D721Med (cell line): ENCODE data around the gene THSD4.

Experiments used
- DNase-seq: peaks from one replicate; pipeline ENCODE4 v3.0.0; 2011; ENCODE audit warnings: low spot score; ENCODE audit not compliant: insufficient read length
- FAIRE-seq: peaks from 2 replicates; lab custom pipeline; 2011; peaks lifted over from hg19 to GRCh38; lab: Jason Lieb, UNC
- CTCF ChIP-seq: IDR thresholded peaks from 2 replicates; pipeline ENCODE4 v1.5.1; 2012; ENCODE audit warnings: mild to moderate bottlenecking, control low read depth; ENCODE audit not compliant: insufficient read depth; ENCODE audit errors: missing control alignments

Gene THSD4

DNA sequence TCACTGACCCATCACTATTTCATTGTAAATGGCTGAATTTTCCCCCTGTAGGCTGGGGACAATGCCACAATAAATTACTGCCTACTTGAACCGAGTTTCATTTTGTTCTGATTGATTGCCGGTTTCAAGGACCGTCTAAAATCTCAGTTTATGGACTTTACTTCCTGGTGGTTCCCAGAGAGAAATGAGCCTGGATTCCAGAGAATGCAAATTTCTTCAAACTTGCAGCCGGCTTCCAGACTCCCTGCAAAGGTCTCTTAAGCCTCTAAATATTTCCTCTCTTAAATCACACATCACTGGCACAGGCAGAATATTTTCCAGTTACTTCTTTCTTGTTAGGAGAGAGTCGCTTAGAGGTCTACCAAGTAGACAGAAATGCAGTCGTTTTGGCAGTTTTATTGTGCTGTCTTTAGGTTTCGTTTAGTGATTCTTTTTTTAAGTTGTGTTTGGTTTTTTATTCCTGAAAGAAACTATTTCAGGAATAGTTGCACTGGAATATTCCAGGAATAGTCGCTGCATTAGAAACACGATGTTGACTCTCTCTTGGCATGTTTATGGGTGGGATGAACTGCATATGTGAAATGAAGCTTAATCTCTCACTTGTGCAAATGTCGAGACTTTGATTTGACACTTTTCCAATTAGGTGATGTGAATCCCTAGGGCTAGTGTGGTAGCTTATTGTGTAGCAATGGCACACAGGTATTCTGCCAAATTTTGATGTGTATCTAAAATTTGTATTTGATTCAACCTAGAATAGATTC is 411.0 kb downstream of the THSD4 start:
- no peak for DNase-seq
- no peak for FAIRE-seq
- TF ChIP-seq CTCF, result no peak

DNA sequence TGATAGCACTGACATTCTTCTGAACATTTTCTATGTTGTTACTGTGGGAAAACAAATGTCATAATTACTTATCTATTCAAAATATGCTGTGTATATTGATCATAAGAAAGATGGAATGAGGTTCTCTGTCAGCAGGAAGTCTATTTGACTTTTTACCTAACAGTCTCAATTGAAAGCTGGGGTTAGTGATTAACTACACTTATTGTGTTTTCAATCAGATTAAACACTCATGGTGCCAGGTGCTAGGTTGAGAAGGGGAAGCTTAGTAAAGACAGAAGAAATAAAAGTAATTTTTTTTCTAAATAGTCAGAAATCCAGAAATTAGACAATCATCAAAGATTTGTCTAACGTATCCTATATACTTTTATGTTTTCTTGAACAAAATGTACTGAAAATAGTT is 414.1 kb downstream of the THSD4 start:
- DNase-seq, result peak; percentile 32
- TF ChIP-seq CTCF, result no peak
- peak; percentile 96 for FAIRE-seq

GRCh38 chr15:71530116-71530515 is 414.8 kb downstream of the THSD4 start:
- FAIRE-seq, result no peak
- no peak for TF ChIP-seq CTCF
- DNase-seq, result no peak

GRCh38 chr15:71532994-71533393 is 417.7 kb downstream of the THSD4 start:
- peak; percentile 68 for FAIRE-seq
- no peak for DNase-seq
- TF ChIP-seq CTCF, result peak; percentile 45

DNA sequence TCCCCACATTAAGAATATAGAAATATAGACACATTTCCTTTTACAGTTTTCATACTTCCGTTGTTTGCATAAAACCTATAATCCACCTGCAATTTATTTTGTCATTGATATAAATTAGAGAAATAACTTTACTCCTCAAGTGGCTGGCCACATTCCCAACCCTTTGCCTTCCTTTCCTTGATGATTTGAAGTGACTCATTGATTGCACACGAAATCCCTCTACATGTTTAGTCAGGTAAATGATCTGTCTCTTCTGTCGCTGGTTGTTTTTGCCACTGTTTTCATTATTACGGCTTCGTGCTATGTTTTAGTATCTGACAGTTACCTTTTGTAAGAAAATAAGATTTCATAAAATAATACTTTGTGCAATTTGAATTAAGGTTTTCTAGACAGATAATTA is 422.9 kb downstream of the THSD4 start:
- FAIRE-seq, result no peak
- no peak for DNase-seq
- no peak for TF ChIP-seq CTCF

GRCh38 chr15:71541746-71542145 is 426.5 kb downstream of the THSD4 start:
- no peak for TF ChIP-seq CTCF
- DNase-seq (no peak), FAIRE-seq (no peak)

GRCh38 chr15:71542836-71543235 is 427.6 kb downstream of the THSD4 start:
- DNase-seq, result no peak
- FAIRE-seq, result no peak
- no peak for TF ChIP-seq CTCF
